Effector CD4-positive, alpha-beta T cell (primary cell): ENCODE results near the gene MAP2K7.

Source experiments
- DNase-seq: peaks from one replicate; pipeline ENCODE4 v3.0.0-alpha.2; 2020

MAP2K7 gene

DNA sequence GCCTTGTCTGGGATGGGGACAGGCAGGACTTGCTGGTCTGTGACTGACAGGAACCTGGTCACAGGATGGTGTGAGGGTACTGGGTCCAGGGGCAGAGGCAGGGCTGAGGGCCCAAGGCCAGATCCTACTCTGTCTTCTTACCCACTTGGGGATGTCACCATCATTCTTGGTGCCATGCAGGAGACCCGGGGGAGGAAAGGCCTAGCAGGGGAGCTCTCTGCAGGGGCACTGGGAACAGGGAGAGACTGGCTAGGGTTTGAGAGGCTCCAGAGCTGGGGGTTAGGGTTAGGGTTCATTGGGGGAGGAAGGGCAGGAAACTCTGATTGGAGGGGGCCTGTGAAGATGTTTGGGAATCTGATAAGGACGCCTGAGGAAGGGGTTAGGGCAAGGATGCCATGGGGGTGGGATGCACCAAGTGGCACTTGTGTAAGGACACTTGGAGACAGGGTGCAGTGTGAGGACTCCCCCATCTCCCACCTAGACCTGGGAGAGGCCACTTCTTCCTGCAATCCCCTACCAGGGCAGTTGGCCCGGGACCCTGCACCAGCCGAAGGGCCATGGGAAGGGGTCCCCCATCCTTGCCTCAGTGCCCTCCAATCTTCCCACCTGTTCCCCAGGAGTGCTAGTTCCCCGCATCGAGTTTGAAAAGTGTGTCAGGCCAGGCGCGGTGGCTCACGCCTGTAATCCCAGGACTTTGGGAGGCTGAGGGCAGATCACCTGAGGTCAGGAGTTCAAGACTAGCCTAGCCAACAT is 36.4 kb upstream of the MAP2K7 start:
- DNase-seq, result no peak

DNA sequence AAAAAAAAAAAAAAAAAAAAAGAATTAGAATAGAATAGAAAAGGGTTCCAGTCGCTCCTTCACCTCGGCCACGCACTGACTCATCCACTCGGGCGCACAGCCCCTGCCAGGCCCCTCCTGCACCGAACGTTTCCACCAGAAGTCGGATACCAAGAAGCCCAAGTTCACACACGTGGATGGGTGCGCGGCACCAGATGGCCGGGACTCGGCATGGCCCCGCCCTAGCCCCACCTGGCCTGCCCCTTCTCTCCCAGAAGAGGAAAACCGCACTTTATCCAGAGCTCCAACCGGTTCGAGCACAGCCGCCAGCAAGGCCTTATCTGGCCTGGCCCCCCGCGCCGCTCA is 35.4 kb upstream of the MAP2K7 start:
- no peak for DNase-seq

DNA sequence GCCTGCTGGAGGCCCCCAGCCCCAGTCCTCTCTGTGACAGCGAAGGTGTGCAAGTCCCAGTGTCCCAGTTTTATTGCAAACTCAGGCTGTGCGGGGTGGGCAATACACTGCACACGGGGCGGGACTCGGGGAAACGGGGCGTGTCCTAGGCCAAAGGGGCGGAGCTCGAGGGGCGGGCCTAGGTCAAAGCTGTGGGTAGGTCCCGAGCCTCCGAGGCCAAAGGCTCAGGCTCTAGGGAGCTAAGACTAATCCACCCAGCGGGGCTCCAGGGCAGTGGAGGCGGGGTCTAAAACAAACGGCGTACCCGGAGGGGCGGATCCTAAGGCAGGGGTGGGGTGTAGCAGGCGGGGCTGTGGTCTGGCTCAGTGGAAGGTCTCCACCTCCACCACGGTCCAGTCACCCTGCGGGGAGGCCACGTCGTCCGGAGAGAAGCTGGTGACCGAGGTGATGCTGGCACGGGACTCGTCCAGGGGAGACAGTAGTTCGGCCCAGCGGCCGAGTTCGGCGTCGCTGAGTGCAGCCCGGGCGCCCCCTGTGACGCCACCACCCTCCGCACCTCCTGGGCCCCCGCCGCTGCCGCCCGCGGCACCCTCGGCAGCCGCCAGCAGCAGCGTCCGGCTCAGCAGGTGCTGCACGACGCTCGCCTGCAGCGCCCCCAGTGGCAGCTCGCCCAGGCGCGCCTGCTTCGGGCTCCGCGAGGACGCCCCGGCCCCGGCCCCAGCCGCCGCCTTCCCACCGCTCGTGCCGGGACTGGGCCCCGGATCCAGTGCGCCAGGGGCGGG is 34.8 kb upstream of the MAP2K7 start:
- DNase-seq, result peak; percentile 71

DNA sequence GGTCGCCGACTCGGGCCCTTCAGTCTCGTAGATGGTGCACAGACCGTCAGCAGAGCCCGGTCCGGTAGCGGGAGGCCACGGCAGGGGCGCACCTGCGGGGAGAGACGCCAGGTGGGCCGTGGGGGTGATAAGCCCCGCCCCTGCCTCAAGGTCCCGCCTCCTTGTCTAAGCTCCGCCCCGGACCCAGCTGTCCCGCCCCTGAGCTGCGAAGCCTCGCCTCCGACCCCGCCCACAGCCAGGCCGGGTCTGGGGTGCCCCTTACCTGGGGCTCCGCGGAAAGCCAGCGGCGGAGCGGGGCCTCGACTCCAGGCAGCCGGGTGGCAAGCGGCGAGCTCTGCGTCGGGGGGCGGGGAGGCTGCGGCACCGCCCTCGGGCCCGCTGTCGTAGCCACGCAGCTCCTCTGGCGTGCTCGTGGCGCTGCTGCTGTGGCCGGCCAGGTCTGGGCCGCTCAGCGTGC is 34.2 kb upstream of the MAP2K7 start:
- DNase-seq, result peak; percentile 76

DNA sequence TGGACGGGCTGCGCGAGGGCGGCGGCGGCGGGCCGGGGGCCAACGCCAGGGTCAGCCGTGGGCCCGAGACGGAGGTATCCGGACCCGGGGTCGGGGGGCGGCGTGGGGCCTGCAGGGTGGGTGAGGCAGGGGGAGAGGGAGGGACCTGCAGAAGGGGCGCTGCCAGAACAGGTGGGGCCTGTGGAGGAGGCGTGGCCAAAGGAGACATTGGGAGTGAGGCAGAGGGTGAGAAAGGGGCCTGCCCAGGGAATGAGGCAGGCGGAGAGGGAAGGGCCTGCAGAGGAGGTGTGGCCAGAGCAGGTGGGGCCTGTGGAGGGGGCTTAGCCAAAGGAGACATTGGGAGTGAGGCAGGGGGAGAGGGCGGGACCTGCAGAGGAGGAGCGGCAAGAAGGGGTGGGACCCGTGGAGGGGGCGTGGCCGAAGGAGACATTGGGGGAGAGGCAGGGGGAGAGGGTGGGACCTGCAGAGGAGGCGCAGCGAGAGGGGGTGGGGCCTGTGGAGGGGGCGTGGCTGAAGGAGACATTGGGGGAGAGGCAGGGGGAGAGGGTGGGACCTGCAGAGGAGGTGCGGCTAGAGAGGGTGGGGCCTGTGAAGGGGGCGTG is 33.7 kb upstream of the MAP2K7 start:
- peak; percentile 42 for DNase-seq

DNA sequence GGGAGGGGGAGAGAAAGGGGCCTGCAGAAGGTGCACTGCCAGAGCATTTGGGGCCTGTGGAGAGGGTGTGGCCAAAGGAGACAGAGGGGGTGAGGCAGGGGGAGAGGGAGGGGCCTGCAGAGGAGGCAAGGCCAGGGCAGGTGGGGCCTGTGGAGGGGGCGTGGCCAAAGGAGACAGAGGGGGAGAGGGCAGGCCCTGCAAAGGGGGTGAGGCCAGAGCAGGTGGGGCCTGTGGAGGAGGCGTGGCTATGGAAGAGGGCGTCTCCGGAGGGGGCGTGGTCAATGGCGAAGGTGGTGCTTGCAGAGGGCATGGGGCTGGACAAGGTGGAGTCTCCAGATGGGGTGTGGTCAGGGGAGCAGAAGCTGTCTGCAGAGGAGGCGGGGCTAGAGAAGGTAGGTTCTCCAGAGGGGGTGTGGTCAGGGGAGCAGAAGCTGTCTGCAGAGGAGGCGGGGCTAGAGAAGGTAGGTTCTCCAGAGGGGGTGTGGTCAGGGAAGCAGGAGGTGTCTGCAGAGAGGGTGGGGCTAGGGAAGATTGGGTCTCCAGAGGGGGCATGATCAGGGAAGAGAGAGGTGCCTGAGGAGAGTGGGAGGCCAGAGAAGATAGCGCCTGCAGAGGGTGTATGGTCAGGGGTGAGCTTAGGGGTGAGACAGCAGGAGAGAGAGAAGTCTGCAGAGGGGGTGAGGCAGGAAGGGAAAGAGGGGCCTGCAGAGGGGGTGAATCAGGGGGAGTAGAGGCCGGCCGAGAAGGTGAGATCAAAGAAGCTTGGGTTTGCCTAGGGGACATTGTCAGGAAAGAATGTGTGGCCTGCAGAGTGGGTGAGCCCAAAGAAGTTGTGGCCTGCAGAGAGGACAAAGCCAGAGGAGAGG is 32.9 kb upstream of the MAP2K7 start:
- peak; percentile 27 for DNase-seq

DNA sequence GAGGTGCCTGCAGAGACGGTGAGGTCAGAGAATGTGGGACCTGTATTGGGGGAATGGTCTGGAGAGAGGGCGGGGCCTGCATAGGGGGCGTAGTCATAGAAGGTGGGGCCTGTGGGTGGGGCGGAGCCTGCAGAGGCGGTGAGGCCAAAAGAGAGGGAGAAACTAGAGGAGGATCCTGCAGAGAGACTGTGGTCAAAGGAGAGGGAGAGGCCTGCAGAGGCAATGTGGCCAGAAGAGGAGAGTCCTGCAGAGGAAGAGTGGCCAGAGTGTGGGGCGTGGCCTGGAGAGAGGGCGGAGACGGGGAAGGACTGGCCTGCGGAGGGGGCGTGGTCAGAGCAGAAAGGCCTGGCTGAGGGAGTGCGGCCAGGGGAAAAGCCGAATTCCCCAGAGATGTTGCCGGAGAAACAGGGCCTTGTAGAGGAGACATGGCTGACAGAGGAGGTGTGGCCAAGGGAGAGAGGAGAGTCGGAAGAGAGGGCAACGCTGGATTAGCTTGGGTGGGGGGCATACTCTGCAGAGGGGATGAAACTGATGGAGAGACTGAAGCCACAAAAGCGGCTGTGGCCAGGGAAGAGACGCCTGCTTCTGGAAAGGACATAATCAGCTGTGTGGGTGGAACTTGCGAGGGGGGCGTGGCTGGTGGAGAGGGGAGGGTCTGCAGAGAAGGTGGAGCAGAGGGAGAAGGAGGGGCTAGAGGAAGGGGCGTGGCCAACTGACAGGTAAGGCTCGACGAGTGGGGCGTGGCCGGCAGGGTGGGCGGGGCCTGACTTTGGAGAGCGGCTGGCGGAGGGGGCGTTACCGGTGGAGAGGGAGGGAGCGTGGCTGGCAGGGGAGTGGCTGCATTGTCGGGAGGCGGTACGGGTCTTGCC is 32.0 kb upstream of the MAP2K7 start:
- peak; percentile 75 for DNase-seq

DNA sequence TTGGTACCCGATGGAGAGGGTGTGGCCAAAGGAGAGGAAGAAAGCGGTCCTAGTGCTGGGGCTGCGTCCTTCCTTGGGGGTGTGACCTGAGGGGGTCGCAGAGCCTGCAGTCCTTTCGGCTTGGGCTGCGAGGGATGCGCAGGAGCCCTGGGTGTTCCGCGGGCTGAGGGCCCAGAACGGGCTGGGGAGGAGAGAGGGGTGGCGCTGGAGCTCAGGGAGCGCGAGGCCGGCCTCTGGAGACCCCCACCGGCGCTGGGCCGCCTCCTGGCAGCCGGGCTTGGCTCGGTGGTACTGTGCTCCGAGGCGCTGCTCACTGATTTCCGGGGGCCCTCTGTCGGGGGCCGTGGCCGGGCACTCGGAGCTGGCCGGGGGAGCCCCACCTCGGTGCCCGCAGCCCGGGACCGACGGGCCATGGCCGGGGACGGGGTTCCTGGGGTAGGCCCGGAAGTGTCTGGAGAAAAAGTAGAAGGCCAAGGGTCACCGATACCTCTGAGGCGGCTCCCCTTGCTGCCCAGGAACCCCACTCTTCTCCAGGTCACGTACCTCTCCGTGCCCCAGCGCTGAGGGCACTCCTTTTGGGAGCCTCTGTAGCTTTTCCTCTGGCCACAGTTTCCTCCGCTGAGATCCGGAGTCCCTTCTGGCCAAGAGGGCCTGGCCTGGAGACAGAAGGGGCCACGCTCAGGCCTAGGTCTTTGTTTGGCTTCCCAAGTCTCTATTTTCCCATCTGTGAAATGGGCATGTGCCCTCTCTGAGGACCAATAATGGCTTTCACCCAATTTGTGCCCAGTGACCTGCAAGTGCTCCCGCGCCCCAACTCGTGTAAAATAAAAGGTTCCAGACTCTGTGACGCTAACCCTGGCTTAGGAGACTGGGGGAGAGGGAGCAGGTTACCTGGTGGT is 31.1 kb upstream of the MAP2K7 start:
- DNase-seq, result no peak

DNA sequence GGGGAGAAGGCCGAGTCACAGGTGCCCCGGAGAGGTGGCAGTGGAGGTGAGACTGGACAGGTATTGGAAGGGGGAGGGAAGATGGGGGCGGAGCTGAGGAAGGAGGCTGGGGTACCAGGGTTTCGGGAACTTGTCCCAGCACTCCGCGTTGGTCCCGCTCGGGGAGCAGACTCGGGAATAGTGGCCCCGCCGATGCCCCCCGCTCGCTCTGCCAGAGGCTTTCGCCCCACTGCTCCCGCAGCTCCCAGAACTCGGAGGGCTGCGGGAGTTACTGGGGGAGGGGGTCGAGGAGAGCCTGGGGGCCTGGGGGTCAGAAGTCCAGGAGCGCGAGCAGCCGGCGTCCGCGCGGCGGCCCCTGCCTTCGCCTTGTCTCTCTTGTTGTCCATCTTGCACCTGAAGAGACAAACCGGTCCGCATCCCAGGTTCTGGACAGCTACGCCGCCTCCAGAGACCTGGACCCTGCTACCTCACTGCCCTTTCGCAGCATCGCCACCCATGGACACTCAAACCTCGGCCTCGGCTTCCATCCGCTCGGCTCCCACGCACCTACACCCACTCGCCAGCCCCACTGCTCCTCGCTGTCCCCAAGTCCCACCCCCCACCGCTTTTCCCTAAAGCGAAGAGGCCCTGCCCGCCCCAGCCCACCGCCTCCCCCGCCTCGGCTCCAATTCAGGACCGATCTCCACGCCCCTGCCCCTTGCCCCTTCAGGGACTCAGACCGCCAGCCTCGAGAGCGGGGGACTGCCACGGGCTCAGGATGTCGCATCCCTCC is 30.2 kb upstream of the MAP2K7 start:
- no peak for DNase-seq

DNA sequence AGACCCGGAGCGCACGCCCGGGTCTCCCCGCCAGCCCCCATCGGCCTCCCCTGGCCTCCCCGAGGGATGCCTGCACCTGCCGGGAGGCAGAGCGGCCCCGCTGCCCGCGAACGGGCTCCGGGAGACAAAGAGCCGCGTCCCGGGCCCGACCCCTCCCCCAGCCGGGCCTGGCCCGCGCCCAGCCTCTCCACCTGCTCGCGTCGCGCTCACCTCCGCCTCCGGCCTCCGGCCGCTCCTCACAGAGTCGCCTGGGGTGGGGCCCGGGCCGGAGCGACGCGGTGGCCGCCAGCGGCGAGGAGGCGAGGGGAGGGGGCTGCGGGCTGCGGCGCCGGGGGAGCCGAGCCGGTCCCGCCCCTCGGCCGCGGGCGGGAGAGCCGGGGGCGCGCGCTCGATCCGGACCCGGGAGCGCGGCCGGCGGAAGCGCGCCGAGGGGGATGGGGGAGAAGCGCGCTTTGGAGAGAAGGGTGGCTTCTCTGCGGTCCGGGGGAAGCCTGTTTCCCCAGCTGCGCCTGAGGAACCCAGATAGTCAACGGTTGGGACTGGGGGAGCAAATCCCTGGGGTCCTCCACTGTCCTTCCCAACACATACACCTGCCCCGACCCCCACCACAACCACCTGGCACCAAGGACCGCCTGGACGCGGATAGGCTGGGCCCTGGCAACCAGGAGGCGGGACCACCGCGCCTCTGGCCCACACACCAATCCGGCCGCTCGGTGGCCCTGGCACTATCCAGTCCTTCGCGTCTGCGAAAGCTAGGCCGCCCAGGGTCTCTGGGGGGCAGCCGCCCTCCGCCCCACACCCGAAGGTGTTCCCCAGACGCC is 29.4 kb upstream of the MAP2K7 start, which contains the start of gene PRR36:
Gene PRR36, minus strand, starts transcription at position 315 of the 821 bp plus-strand sequence. CDS start 701 bp downstream, outside the sequence.
- DNase-seq, result no peak

DNA sequence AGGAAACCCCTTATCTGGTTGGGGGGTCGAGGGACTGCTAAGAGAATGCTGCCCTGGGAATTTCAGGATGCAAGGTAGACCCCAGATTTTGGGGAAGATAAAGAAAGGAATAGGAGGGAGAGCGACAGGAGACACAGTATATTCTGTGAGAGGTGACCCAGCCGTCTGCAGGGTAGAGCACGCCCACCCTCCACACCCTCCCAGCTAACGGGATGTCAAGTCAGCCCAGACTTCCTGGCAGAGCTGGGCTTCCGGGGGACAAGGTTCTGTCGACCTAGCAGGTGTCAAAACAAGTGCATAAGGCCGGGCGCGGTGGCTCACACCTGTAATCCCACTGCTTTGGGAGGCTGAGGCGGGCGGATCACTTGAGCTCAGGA is 28.8 kb upstream of the MAP2K7 start:
- DNase-seq, result no peak

DNA sequence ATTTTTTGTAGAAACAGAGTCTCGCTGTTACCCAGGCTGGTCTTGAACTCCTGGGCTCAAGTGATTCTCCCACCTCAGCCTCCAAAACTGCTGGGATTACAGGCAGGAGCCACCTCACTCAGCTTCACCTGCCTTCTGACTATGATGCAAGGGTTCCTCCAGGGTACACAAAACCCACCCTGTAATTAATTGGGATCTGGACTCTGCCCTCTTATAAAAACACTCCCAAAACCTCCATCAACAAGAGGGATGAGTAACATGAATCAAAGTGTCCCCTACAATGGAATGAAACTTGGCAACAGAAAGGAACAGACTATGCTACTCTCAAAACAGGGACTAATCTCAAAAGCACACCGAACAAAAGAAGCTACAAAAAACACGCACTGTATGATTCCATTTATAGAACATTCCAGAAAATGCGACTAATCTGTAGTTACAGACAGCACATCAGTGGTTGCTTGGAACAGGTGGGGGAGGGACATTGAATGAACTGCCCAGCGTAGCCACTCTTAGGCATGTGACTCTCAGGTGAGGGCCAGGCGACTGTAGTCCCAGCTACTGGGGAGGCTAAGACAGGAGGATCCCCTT is 26.3 kb upstream of the MAP2K7 start:
- no peak for DNase-seq

DNA sequence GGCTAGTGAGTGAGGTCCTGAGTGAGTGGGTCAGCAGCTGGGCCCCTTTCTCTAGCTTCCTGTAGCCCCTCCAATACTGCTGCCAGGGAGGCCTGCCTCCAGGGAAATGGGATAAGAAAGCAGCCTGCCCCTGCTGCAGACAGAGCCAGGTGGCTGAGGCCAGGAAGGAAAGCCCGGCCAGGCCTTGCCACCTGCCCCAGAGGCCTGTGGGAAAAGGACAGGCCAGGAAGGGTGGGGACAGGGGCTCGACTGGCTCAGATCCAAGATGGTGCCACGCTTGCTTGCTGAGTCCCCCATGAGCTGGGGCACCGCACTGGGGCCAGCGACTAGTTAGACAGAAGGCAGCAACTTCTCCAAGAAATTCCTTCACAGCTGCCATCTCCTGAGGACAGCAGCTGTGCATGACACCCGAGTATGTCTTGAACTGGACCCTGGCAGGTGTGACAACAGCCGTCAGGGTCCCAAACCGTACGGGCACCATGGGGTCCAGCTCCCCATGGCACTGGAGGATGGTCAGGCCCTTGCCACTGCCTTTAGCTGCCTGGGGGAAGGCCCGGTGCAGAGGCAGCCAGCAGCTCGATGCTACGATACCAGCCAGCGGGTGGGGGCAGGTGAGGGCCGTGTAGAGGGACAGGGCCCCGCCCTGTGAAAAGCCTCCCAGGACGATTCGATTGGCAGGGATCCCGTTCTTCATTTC is 24.4 kb upstream of the MAP2K7 start:
- DNase-seq, result no peak

DNA sequence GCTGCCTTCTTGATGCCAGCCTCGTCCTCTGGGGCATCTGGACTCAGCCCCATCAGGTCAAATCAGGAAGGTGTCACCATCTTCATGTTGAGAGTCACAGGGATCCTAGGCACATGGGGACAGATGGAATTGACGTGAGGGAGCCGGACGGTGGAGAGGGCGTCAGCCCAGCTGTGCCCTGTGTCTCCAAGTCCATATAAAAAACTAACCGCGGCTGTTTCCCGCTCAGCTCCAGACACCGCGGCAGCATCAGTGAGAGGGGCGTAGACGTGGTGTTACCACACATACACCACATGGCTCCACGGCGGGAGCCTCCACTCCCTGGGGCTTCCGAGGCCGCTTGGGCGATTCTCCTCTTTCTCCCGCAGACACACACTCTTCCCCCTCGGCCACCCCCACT is 23.8 kb upstream of the MAP2K7 start:
- DNase-seq, result no peak

DNA sequence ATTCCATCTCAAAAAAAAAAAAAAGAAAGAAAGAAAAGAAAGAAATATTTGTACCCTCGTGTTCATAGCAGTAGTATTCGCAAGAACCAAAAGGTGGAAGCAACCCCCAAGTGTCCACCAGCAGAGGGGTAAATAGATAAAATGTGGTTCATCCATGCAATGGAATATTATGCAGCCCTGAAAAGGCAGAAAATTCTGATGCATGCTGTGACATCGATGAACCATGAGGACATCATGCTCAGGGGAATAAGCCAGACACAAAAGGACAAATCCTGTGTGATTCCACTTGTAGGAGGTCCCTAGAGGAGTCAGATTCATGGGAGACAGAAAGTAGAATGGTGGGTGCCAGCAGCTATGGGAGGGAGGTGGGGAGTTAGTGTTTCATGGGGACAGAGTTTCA is 21.8 kb upstream of the MAP2K7 start:
- no peak for DNase-seq

DNA sequence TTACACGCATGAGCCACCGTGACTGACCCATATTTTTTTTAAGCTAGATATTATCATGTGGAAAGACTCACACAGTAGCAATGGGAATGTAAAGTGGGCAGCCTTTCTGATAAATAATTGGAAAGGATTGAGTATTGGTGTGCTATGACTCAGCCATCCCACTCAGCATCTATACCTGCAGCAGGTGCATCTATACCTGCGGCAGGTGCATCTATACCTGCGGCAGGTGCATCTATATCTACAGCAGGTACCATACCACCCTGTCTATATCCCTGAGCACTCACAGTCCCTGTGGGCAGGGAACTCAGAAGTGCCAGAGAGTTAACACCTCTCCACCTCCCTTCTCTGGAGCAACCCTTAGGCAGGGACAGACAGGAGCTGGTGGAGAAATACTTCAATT is 20.6 kb upstream of the MAP2K7 start:
- DNase-seq, result no peak

DNA sequence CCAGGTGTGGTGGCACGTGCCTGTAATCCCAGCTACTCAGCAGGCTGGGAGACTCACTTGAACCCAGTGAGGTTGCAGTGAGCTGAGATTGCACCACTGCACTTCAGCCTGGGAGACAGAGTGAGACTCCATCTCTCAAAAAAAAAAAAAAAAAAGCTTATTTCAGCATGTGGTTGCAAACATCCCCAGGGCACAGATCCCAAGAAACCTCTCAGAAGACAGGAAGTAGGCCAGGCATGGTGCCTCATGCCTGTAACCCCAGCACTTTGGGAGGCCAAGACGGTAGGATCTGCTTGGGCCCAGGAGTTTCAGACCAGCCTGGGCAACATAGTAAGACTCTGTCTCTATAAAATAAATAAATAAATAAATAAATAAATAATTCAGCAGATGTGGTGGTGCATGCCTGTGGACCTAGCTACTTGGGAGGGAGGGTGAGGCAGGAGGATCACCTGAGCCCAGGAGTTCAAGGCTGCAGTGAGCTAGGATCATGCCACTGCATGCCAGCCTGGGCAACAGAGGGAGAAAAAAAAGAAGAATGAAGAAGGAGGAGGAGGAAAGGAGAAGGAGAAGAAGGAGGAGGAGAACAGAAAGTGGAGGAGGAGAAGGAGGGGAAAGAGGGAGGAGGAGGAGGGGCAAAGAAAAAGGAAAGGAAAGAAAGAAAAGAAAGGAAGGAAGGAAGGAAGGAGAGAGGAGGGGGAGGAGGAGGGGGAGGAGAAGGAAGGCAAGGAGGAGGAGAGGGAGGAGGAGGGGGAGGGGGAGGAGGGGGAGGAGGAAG is 19.7 kb upstream of the MAP2K7 start:
- DNase-seq, result no peak
